HG03439 (cell line): ENCODE data around the gene TPM4.
"Not testable (repeated sequence)": the region's sequence is repeated elsewhere in the genome, so short reads cannot be mapped to it uniquely, and the experiment has no call there.

Source experiments
- ATAC-seq: cut with Tn5 transposase; IDR thresholded peaks from one replicate; pipeline ENCODE4 v1.9.1; 2021; ENCODE audit warnings: mild to moderate bottlenecking, moderate library complexity; ENCODE audit not compliant: unreplicated experiment

The TPM4 gene

GRCh38 chr19:16094360-16095070, 18.2 kb downstream of the TPM4 start:
- no peak for ATAC-seq

- no peak for ATAC-seq
These were observed 18.8 kb downstream of the TPM4 start for GRCh38 chr19:16095071-16095571.

GRCh38 chr19:16096280-16096855, 20.1 kb downstream of the TPM4 start:
- ATAC-seq: no peak

- no peak for ATAC-seq
These were observed 22.1 kb downstream of the TPM4 start for GRCh38 chr19:16098416-16098768.

- ATAC-seq: no peak
These were observed 22.5 kb downstream of the TPM4 start for GRCh38 chr19:16098821-16099220.

GRCh38 chr19:16099314-16099965, 23.1 kb downstream of the TPM4 start:
- not testable (repeated sequence) for ATAC-seq

- ATAC-seq: no peak
These were observed 24.2 kb downstream of the TPM4 start for GRCh38 chr19:16100524-16100923.

GRCh38 chr19:16104722-16105121, 28.4 kb downstream of the TPM4 start:
- ATAC-seq: no peak

- ATAC-seq: no peak
These were observed 29.8 kb downstream of the TPM4 start for GRCh38 chr19:16106121-16106520.

GRCh38 chr19:16111160-16111908, 35.0 kb downstream of the TPM4 start, which contains the start of gene RAB8A:
TSS of gene RAB8A (plus strand) at chr19:16111889. CDS start at chr19:16111902, 13 bp downstream.
- peak; percentile 89 for ATAC-seq

- ATAC-seq: peak; percentile 5
These were observed 35.8 kb downstream of the TPM4 start for GRCh38 chr19:16111909-16112752.

- no peak for ATAC-seq
These were observed 36.5 kb downstream of the TPM4 start for GRCh38 chr19:16112778-16113177.

GRCh38 chr19:16113727-16114126, 37.4 kb downstream of the TPM4 start:
- no peak for ATAC-seq

- no peak for ATAC-seq
These were observed 39.2 kb downstream of the TPM4 start for GRCh38 chr19:16115301-16116039.

- no peak for ATAC-seq
These were observed 39.8 kb downstream of the TPM4 start for GRCh38 chr19:16116067-16116466.

GRCh38 chr19:16117594-16118033, 41.3 kb downstream of the TPM4 start:
- ATAC-seq: no peak

GRCh38 chr19:16118489-16119033, 42.3 kb downstream of the TPM4 start:
- peak; percentile 73 for ATAC-seq

- ATAC-seq: not testable (repeated sequence)
These were observed 43.0 kb downstream of the TPM4 start for GRCh38 chr19:16119075-16119857.
